ENCODE measurements around the gene PRRX1. TPM values are rescaled to one million over a fixed set of nuclear protein-coding genes. Genes with fewer than 3 reads are reported as not detected.

PRRX1 gene
- total and polyA plus RNA-seq, 2 of the 13 experiments (the other 11 are each of a cell fraction or from before 2014, with no cell fraction given): not detected

DNA sequence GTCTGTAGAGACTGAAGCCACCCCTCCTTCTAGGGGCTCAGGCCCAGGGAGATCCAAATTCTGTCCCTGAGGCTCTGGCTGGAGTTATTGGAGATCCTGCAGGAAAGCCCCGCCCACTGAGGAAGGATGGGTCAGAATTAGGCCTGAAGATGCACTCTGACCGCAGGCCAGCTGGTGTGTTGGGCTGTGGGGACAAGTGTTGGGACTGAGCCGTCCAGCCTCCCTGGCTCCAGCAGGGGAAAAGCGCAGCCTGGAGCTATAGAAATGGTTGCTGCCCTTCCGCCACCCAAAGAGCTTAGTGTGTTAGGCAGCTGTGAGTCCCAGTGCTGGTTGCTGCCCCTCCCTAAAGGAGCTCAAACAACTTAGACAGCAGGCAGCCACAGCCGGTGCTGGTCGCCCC is 33.0 kb upstream of the PRRX1 start:
- ChIA-PET CTCF (ENCODE audit: low intra/inter-chr PET ratio, low total read pairs) (no interaction called here), POLR2A (no interaction called here)
- Histone ChIP-seq H3K4me3 (replicated peaks in 1 of 3; ENCODE audit: insufficient read depth in 1 of 3, low read depth in 2 of 3, low read length in 3 of 3) (no peak overlapping the region), H3K4me2 (ENCODE audit: low read depth, low read length) (no peak overlapping the region), H3K9ac (ENCODE audit: insufficient read depth, low read depth, low read length) (no peak overlapping the region), H4K20me1 (ENCODE audit: insufficient read depth, low read length) (no peaks in the 10 kb centered on the region), H3K4me1 (ENCODE audit: insufficient read depth, low read length) (no peaks in the 10 kb centered on the region), H2AFZ (ENCODE audit: low read length) (no peak overlapping the region), H3K9me3 (ENCODE audit: low read length) (no peaks in the 10 kb centered on the region), H3K27ac (ENCODE audit: extremely low read length, insufficient read depth, low read length) (no peak overlapping the region), H3K27me3 (ENCODE audit: control insufficient read depth in 1 of 2, insufficient read depth in 2 of 2, low read length in 2 of 2) (no peaks in the 10 kb centered on the region), H3K79me2 (ENCODE audit: insufficient read depth, low read length) (no peaks in the 10 kb centered on the region), H3K36me3 (replicated peaks in 1 of 2; ENCODE audit: control insufficient read depth in 1 of 2, insufficient read depth in 2 of 2, low read length in 2 of 2) (no peaks in the 10 kb centered on the region)
- DNase-seq (ENCODE audit: low spot score): no peak
- 60% methylated on average over 1 of the region's 7 CpGs for WGBS (ENCODE audit: low lambda C conversion rate)
- no peak for ATAC-seq
- TF ChIP-seq SOX13 (IDR thresholded peaks at IDR 0.05): no peak
- TF ChIP-seq SOX13 (CRISPR knock-in tag; conservative IDR thresholded peaks at IDR 0.05 in 1 of 2, IDR thresholded peaks at IDR 0.05 in 1 of 2): no peak
- TF ChIP-seq, protein P1, sequence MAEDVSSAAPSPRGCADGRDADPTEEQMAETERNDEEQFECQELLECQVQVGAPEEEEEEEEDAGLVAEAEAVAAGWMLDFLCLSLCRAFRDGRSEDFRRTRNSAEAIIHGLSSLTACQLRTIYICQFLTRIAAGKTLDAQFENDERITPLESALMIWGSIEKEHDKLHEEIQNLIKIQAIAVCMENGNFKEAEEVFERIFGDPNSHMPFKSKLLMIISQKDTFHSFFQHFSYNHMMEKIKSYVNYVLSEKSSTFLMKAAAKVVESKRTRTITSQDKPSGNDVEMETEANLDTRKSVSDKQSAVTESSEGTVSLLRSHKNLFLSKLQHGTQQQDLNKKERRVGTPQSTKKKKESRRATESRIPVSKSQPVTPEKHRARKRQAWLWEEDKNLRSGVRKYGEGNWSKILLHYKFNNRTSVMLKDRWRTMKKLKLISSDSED (CRISPR knock-in tag; IDR thresholded peaks at IDR 0.05): no peak
- no peak for TF ChIP-seq PHB2 (IDR thresholded peaks at IDR 0.05; ENCODE audit: partially characterized antibody)
- no peak for TF ChIP-seq MEIS1 (CRISPR knock-in tag; IDR thresholded peaks at IDR 0.05; ENCODE audit: borderline replicate concordance)
- no peak for TF ChIP-seq CC2D1A (CRISPR knock-in tag; IDR thresholded peaks at IDR 0.05)
- no peak for TF ChIP-seq ZSCAN30 (CRISPR knock-in tag; IDR thresholded peaks at IDR 0.05)
- no peak for TF ChIP-seq TCF12 (IDR thresholded peaks at IDR 0.05)
- TF ChIP-seq TCF12 (CRISPR knock-in tag; IDR thresholded peaks at IDR 0.05): no peak
- TF ChIP-seq KAT8 (CRISPR knock-in tag; IDR thresholded peaks at IDR 0.05): no peak
- TF ChIP-seq ZNF121 (CRISPR knock-in tag; IDR thresholded peaks at IDR 0.05): no peak
- TF ChIP-seq NONO (IDR thresholded peaks at IDR 0.05): no peak
- TF ChIP-seq NONO (CRISPR knock-in tag; conservative IDR thresholded peaks at IDR 0.05): no peak
- no peak for TF ChIP-seq ZNF703 (CRISPR knock-in tag; IDR thresholded peaks at IDR 0.05; ENCODE audit: borderline replicate concordance)
- no peak for TF ChIP-seq KDM3A (CRISPR knock-in tag; IDR thresholded peaks at IDR 0.05; ENCODE audit: low read depth)
- TF ChIP-seq TOE1 (CRISPR knock-in tag; IDR thresholded peaks at IDR 0.05): no peak
- TF ChIP-seq DMAP1 (CRISPR knock-in tag; IDR thresholded peaks at IDR 0.05): no peak
- no peak for TF ChIP-seq ZNF496 (CRISPR knock-in tag; IDR thresholded peaks at IDR 0.05; ENCODE audit: insufficient replicate concordance)
- TF ChIP-seq ZNF24 (IDR thresholded peaks at IDR 0.05): no peak
- intact Hi-C loops (cut with micrococcal nuclease; ENCODE audit: unreplicated experiment): no loop called here
- no peak for FAIRE-seq
- BruUV-seq (replicated peaks): no TSS peak
- in situ Hi-C loops (cut with HindIII; ENCODE audit: extremely low pct_ligation_motif_present, low pct_unique_long_range_greater_than_20kb): no loop called here

Measured in HepG2 (cell line).